Right lobe of liver (tissue), 4 donors: Measurements from ENCODE around the gene TCF4.

ENCODE experiments used
- CTCF ChIP-seq, 4 donors: fragments of 200-600 bp in 3 of 4; fragments of 450-650 bp in 1 of 4; IDR thresholded peaks; one replicate each; pipeline versions ENCODE4 v1.5.1 to v1.8.0; 2016 to 2022; ENCODE audit warnings: antibody characterized with exemption in 4 of 4, mild to moderate bottlenecking in 2 of 4
- POLR2A ChIP-seq: fragments of 450-650 bp; IDR thresholded peaks from one replicate; pipeline ENCODE4 v1.6.1; 2017; ENCODE audit warnings: antibody characterized with exemption, mild to moderate bottlenecking
- donor health status: DM: no; HTN: no; CAD: no.
- donor health status: DM: no; HTN: no; CAD: no.
- donor health status: DM: no; HTN: yes; CAD: no.

- TF ChIP-seq CTCF (IDR thresholded peaks at IDR 0.05): no peak
- no peak for TF ChIP-seq POLR2A
Measured at GRCh38 chr18:55515214-55515613, 72.8 kb downstream of the TCF4 start.
